ENCODE measurements around the gene EPHB6. TPM values are rescaled to one million over a fixed set of nuclear protein-coding genes. Genes with fewer than 3 reads are reported as not detected.

Gene EPHB6
- total RNA-seq, 5 donors from 2014 or later (not counting 1 experiment from before 2014, with no cell fraction given) = 37.2 to 76.2 (median 62.3) TPM

- 88% methylated on average over 16 of the region's 23 CpGs for WGBS (ENCODE audit: insufficient coverage)
- peaks cover 17% of the 10 kb centered on the region for H3K36me3 Mint-ChIP-seq
- Histone ChIP-seq H3K27me3 (replicated peaks in 1 of 2; ENCODE audit: control insufficient read depth in 2 of 2, extremely low read depth in 1 of 2, insufficient read depth in 2 of 2, low read length in 1 of 2) (peaks cover 0 to 8% of the 10 kb centered on the region in 2 experiments), H3K36me3 (ENCODE audit: control insufficient read depth in 2 of 2, extremely low read depth in 1 of 2, insufficient read depth in 1 of 2, low read length in 1 of 2) (peaks cover 7 to 12% of the 10 kb centered on the region in 2 donors), H3K9me3 (no peaks in the 10 kb centered on the region), H3K4me1 (ENCODE audit: control insufficient read depth in 1 of 2, extremely low read depth in 1 of 2, insufficient read depth in 2 of 2, low read length in 2 of 2) (no peaks in the 10 kb centered on the region), H3K4me3 (ENCODE audit: control insufficient read depth in 1 of 2, extremely low read depth in 1 of 2, low read length in 1 of 2) (no peak overlapping the region), H3K27ac (ENCODE audit: low read length) (no peak overlapping the region)
- H3K4me3 Mint-ChIP-seq = no peak overlapping the region
- H3K4me1 Mint-ChIP-seq = no peaks in the 10 kb centered on the region
- ATAC-seq (replicated peaks in 1 of 4) (no peak), DNase-seq (peak in 1 of 35 experiments; percentile 14)
- H3K27ac Mint-ChIP-seq = no peak overlapping the region
- H3K27me3 Mint-ChIP-seq = peaks cover 0 to 2% of the 10 kb centered on the region in 2 donors
- POLR2A ChIA-PET = no interaction called here
- no peaks in the 10 kb centered on the region for H3K9me3 Mint-ChIP-seq
- CTCF ChIA-PET = interaction anchor here (0.6 to 1.7 kb wide), 3 partner anchors 11 to 551 kb away, joined by 3 to 5 read pairs (median 3); no protein-coding TSS in a partner anchor
These were observed 16.6 kb downstream of the EPHB6 start for GRCh38 chr7:142871260-142872105.

- Histone ChIP-seq H3K27me3 (replicated peaks in 1 of 2; ENCODE audit: control insufficient read depth in 2 of 2, extremely low read depth in 1 of 2, insufficient read depth in 2 of 2, low read length in 1 of 2) (peaks cover 0 to 8% of the 10 kb centered on the region in 2 experiments), H3K9me3 (no peaks in the 10 kb centered on the region), H3K36me3 (ENCODE audit: control insufficient read depth in 2 of 2, extremely low read depth in 1 of 2, insufficient read depth in 1 of 2, low read length in 1 of 2) (peaks cover 7 to 12% of the 10 kb centered on the region in 2 donors), H3K4me3 (ENCODE audit: control insufficient read depth in 1 of 2, extremely low read depth in 1 of 2, low read length in 1 of 2) (no peak overlapping the region), H3K27ac (ENCODE audit: low read length) (no peak overlapping the region), H3K4me1 (ENCODE audit: control insufficient read depth in 1 of 2, extremely low read depth in 1 of 2, insufficient read depth in 2 of 2, low read length in 2 of 2) (no peaks in the 10 kb centered on the region)
- no peaks in the 10 kb centered on the region for H3K9me3 Mint-ChIP-seq
- DNase-seq (peak in 1 of 35 experiments; percentile 4), ATAC-seq (replicated peaks in 1 of 4) (no peak)
- peaks cover 0 to 2% of the 10 kb centered on the region in 2 donors for H3K27me3 Mint-ChIP-seq
- ChIA-PET CTCF (interaction anchor here in 1 of 2 donors (0.6 to 1.7 kb wide), 2 partner anchors 11 to 408 kb away, joined by 3 to 5 read pairs; no protein-coding TSS in a partner anchor), POLR2A (no interaction called here)
- peaks cover 17% of the 10 kb centered on the region for H3K36me3 Mint-ChIP-seq
- H3K27ac Mint-ChIP-seq = no peak overlapping the region
- no peaks in the 10 kb centered on the region for H3K4me1 Mint-ChIP-seq
- 94% methylated on average over 11 of the region's 15 CpGs for WGBS (ENCODE audit: insufficient coverage)
- H3K4me3 Mint-ChIP-seq = no peak overlapping the region
These were observed 17.3 kb downstream of the EPHB6 start for GRCh38 chr7:142872106-142872675.

GRCh38 chr7:142873281-142873784, 18.5 kb downstream of the EPHB6 start:
- Histone ChIP-seq H3K9me3 (no peaks in the 10 kb centered on the region), H3K4me1 (ENCODE audit: control insufficient read depth in 1 of 2, extremely low read depth in 1 of 2, insufficient read depth in 2 of 2, low read length in 2 of 2) (no peaks in the 10 kb centered on the region), H3K27ac (ENCODE audit: low read length) (no peak overlapping the region), H3K27me3 (replicated peaks in 1 of 2; ENCODE audit: control insufficient read depth in 2 of 2, extremely low read depth in 1 of 2, insufficient read depth in 2 of 2, low read length in 1 of 2) (peaks cover 0 to 8% of the 10 kb centered on the region in 2 experiments), H3K36me3 (ENCODE audit: control insufficient read depth in 2 of 2, extremely low read depth in 1 of 2, insufficient read depth in 1 of 2, low read length in 1 of 2) (peaks cover 4 to 9% of the 10 kb centered on the region in 2 donors), H3K4me3 (ENCODE audit: control insufficient read depth in 1 of 2, extremely low read depth in 1 of 2, low read length in 1 of 2) (no peak overlapping the region)
- Mint-ChIP-seq H3K9me3 (no peaks in the 10 kb centered on the region), H3K36me3 (peaks cover 14% of the 10 kb centered on the region), H3K4me1 (no peaks in the 10 kb centered on the region), H3K27ac (no peak overlapping the region), H3K4me3 (no peak overlapping the region), H3K27me3 (peaks cover 0 to 2% of the 10 kb centered on the region in 2 donors)
- ChIA-PET CTCF (interaction anchor here (0.6 to 1.7 kb wide), 4 partner anchors 12 to 1305 kb away, joined by 3 to 5 read pairs (median 4); no protein-coding TSS in a partner anchor), POLR2A (no interaction called here)
- 76% methylated on average over 8 of the region's 11 CpGs for WGBS (ENCODE audit: insufficient coverage)
- ATAC-seq (replicated peaks in 1 of 4) (peak in 2 of 4 experiments; percentile 42 to 44), DNase-seq (peak in 5 of 35 experiments; percentile 16 to 37 (median 21))

GRCh38 chr7:142873871-142874270, 19.0 kb downstream of the EPHB6 start:
- no peak for ATAC-seq (replicated peaks in 1 of 4)
- no peak overlapping the region for H3K27ac Mint-ChIP-seq

GRCh38 chr7:142874409-142874808, 19.5 kb downstream of the EPHB6 start:
- H3K9me3 ChIP-seq = no peaks in the 10 kb centered on the region

More at GRCh38 chr7:142873871-142874270, 19.0 kb downstream of the EPHB6 start:
- no peaks in the 10 kb centered on the region for H3K9me3 Mint-ChIP-seq
- no peaks in the 10 kb centered on the region for H3K9me3 ChIP-seq
- no peaks in the 10 kb centered on the region for H3K4me1 ChIP-seq (ENCODE audit: control insufficient read depth in 1 of 2, extremely low read depth in 1 of 2, insufficient read depth in 2 of 2, low read length in 2 of 2)
- no peak for DNase-seq
- H3K4me1 Mint-ChIP-seq = no peaks in the 10 kb centered on the region
- no peak overlapping the region for H3K4me3 Mint-ChIP-seq
- POLR2A ChIA-PET = no interaction called here
- CTCF ChIA-PET = interaction anchor here (1.1 to 1.5 kb wide), 2 partner anchors 9 to 56 kb away, joined by 3 to 4 read pairs; no protein-coding TSS in a partner anchor
- no peak overlapping the region for H3K27ac ChIP-seq (ENCODE audit: low read length)
- H3K4me3 ChIP-seq (ENCODE audit: control insufficient read depth in 1 of 2, extremely low read depth in 1 of 2, low read length in 1 of 2) = no peak overlapping the region
- H3K27me3 Mint-ChIP-seq = peaks cover 0 to 2% of the 10 kb centered on the region in 2 donors
- peaks cover 14% of the 10 kb centered on the region for H3K36me3 Mint-ChIP-seq
- WGBS (ENCODE audit: insufficient coverage) = 70% methylated on average over 4 of the region's 5 CpGs
- H3K27me3 ChIP-seq (replicated peaks in 1 of 2; ENCODE audit: control insufficient read depth in 2 of 2, extremely low read depth in 1 of 2, insufficient read depth in 2 of 2, low read length in 1 of 2) = peaks cover 0 to 8% of the 10 kb centered on the region in 2 experiments
- peaks cover 2 to 9% of the 10 kb centered on the region in 2 donors for H3K36me3 ChIP-seq (ENCODE audit: control insufficient read depth in 2 of 2, extremely low read depth in 1 of 2, insufficient read depth in 1 of 2, low read length in 1 of 2)

GRCh38 chr7:142874837-142875236, 20.0 kb downstream of the EPHB6 start:
- H3K9me3 ChIP-seq = no peaks in the 10 kb centered on the region
- 89% methylated on average over 3 of the region's 6 CpGs for WGBS (ENCODE audit: insufficient coverage)
- DNase-seq = no peak
- Mint-ChIP-seq H3K27me3 (peaks cover 0 to 2% of the 10 kb centered on the region in 2 donors), H3K27ac (no peak overlapping the region), H3K9me3 (no peaks in the 10 kb centered on the region), H3K4me1 (no peaks in the 10 kb centered on the region), H3K36me3 (peaks cover 8% of the 10 kb centered on the region), H3K4me3 (no peak overlapping the region)
- no peaks in the 10 kb centered on the region for H3K4me1 ChIP-seq (ENCODE audit: control insufficient read depth in 1 of 2, extremely low read depth in 1 of 2, insufficient read depth in 2 of 2, low read length in 2 of 2)
- no peak overlapping the region for H3K27ac ChIP-seq (ENCODE audit: low read length)
- POLR2A ChIA-PET = no interaction called here
- H3K4me3 ChIP-seq (ENCODE audit: control insufficient read depth in 1 of 2, extremely low read depth in 1 of 2, low read length in 1 of 2) = no peak overlapping the region
- peaks cover 2 to 9% of the 10 kb centered on the region in 2 donors for H3K36me3 ChIP-seq (ENCODE audit: control insufficient read depth in 2 of 2, extremely low read depth in 1 of 2, insufficient read depth in 1 of 2, low read length in 1 of 2)
- H3K27me3 ChIP-seq (replicated peaks in 1 of 2; ENCODE audit: control insufficient read depth in 2 of 2, extremely low read depth in 1 of 2, insufficient read depth in 2 of 2, low read length in 1 of 2) = peaks cover 0 to 8% of the 10 kb centered on the region in 2 experiments
- ATAC-seq (replicated peaks in 1 of 4) = no peak
- CTCF ChIA-PET = interaction anchor here in 1 of 2 donors (0.5 to 1.1 kb wide), 2 partner anchors 8 to 133 kb away, joined by 3 to 4 read pairs; no protein-coding TSS in a partner anchor

More at GRCh38 chr7:142874409-142874808, 19.5 kb downstream of the EPHB6 start:
- ATAC-seq (replicated peaks in 1 of 4) (no peak), DNase-seq (no peak)
- Mint-ChIP-seq H3K27me3 (peaks cover 0 to 2% of the 10 kb centered on the region in 2 donors), H3K9me3 (no peaks in the 10 kb centered on the region), H3K4me1 (no peaks in the 10 kb centered on the region), H3K27ac (no peak overlapping the region), H3K4me3 (no peak overlapping the region), H3K36me3 (peaks cover 13% of the 10 kb centered on the region)
- CTCF ChIA-PET = interaction anchor here in 1 of 2 donors (0.5 to 1.1 kb wide), 2 partner anchors 8 to 133 kb away, joined by 3 to 4 read pairs; no protein-coding TSS in a partner anchor
- 90% methylated on average over 7 of the region's 7 CpGs for WGBS (ENCODE audit: insufficient coverage)
- Histone ChIP-seq H3K4me3 (ENCODE audit: control insufficient read depth in 1 of 2, extremely low read depth in 1 of 2, low read length in 1 of 2) (no peak overlapping the region), H3K27ac (ENCODE audit: low read length) (no peak overlapping the region), H3K36me3 (ENCODE audit: control insufficient read depth in 2 of 2, extremely low read depth in 1 of 2, insufficient read depth in 1 of 2, low read length in 1 of 2) (peaks cover 2 to 9% of the 10 kb centered on the region in 2 donors), H3K27me3 (replicated peaks in 1 of 2; ENCODE audit: control insufficient read depth in 2 of 2, extremely low read depth in 1 of 2, insufficient read depth in 2 of 2, low read length in 1 of 2) (peaks cover 0 to 8% of the 10 kb centered on the region in 2 experiments), H3K4me1 (ENCODE audit: control insufficient read depth in 1 of 2, extremely low read depth in 1 of 2, insufficient read depth in 2 of 2, low read length in 2 of 2) (no peaks in the 10 kb centered on the region)
- POLR2A ChIA-PET = no interaction called here
